HL-60 (cell line): ENCODE measurements around the gene LRMDA.

Source experiments
- GABPA ChIP-seq: IDR thresholded peaks from 2 replicates; pipeline ENCODE4 v1.6.1; 2012; ENCODE audit warnings: low read depth
- POLR2AphosphoS5 ChIP-seq: IDR thresholded peaks from 2 replicates; pipeline ENCODE4 v1.6.1; 2012; ENCODE audit warnings: low read depth
- TF ChIP-seq, protein P1 (sequence below): IDR thresholded peaks from one replicate; pipeline ENCODE4 v1.5.1; 2011; ENCODE audit warnings: low read length, control low read depth, inconsistent platforms; ENCODE audit not compliant: insufficient read depth
- TF ChIP-seq, protein P2 (sequence below): IDR thresholded peaks from 2 replicates; pipeline ENCODE4 v1.6.1; 2012; ENCODE audit warnings: low read depth; ENCODE audit not compliant: insufficient replicate concordance

DNA sequence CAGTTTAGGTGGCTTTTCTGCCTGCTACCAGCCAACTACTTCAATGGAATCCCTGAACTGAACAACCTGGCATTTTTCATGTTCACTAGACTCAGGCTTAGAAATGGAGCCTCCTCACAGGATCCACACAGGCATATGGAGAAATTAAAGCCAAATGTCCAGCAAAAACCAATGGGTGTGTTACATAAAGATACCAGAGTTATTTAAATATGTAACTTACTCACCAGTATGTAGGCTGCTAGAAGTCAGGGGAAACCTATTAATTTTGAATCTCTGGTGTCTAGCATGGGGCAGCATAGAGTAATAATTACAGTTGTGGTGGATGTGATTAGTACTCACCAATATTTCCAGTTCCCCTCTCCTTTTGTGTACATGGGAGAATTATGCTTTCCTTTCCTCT is 383.6 kb downstream of the LRMDA start:
- TF ChIP-seq, protein P1, sequence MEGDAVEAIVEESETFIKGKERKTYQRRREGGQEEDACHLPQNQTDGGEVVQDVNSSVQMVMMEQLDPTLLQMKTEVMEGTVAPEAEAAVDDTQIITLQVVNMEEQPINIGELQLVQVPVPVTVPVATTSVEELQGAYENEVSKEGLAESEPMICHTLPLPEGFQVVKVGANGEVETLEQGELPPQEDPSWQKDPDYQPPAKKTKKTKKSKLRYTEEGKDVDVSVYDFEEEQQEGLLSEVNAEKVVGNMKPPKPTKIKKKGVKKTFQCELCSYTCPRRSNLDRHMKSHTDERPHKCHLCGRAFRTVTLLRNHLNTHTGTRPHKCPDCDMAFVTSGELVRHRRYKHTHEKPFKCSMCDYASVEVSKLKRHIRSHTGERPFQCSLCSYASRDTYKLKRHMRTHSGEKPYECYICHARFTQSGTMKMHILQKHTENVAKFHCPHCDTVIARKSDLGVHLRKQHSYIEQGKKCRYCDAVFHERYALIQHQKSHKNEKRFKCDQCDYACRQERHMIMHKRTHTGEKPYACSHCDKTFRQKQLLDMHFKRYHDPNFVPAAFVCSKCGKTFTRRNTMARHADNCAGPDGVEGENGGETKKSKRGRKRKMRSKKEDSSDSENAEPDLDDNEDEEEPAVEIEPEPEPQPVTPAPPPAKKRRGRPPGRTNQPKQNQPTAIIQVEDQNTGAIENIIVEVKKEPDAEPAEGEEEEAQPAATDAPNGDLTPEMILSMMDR = no peak
- TF ChIP-seq POLR2AphosphoS5 (no peak), GABPA (no peak)
- TF ChIP-seq, protein P2, sequence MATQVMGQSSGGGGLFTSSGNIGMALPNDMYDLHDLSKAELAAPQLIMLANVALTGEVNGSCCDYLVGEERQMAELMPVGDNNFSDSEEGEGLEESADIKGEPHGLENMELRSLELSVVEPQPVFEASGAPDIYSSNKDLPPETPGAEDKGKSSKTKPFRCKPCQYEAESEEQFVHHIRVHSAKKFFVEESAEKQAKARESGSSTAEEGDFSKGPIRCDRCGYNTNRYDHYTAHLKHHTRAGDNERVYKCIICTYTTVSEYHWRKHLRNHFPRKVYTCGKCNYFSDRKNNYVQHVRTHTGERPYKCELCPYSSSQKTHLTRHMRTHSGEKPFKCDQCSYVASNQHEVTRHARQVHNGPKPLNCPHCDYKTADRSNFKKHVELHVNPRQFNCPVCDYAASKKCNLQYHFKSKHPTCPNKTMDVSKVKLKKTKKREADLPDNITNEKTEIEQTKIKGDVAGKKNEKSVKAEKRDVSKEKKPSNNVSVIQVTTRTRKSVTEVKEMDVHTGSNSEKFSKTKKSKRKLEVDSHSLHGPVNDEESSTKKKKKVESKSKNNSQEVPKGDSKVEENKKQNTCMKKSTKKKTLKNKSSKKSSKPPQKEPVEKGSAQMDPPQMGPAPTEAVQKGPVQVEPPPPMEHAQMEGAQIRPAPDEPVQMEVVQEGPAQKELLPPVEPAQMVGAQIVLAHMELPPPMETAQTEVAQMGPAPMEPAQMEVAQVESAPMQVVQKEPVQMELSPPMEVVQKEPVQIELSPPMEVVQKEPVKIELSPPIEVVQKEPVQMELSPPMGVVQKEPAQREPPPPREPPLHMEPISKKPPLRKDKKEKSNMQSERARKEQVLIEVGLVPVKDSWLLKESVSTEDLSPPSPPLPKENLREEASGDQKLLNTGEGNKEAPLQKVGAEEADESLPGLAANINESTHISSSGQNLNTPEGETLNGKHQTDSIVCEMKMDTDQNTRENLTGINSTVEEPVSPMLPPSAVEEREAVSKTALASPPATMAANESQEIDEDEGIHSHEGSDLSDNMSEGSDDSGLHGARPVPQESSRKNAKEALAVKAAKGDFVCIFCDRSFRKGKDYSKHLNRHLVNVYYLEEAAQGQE = no peak
